ENCODE measurements around the gene CFAP97D2.

The CFAP97D2 gene

GRCh38 chr13:114141261-114141996, 37.6 kb upstream of the CFAP97D2 start:
- DNase-seq (ENCODE audit: low read depth), result no peak
- TF ChIP-seq CTCF (conservative IDR thresholded peaks at IDR 0.05; ENCODE audit: low read depth, low read length), result no peak
- H3K4me3 ChIP-seq (ENCODE audit: low read depth, low read length), result no peak overlapping the region

DNA sequence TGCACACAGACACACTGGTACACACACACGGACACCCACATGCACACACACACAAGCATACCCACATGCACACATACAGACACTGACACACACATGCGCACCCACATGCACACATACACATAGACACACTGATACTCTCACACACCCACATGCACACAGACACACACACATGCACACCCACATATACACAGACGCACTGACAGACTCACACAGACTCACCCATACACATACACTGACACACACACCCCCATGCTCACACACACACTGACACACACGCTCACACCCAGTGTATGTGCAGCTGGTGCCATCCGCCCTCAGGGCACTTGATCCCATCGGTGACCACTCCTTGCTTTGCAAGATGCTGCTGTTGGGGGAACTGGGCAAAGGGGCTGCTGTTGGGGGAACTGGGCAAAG, 36.9 kb upstream of the CFAP97D2 start:
- DNase-seq (ENCODE audit: low read depth), result no peak
- no peak for TF ChIP-seq CTCF (conservative IDR thresholded peaks at IDR 0.05; ENCODE audit: low read depth, low read length)
- H3K4me3 ChIP-seq (ENCODE audit: low read depth, low read length), result no peak overlapping the region

GRCh38 chr13:114142640-114143490, 36.2 kb upstream of the CFAP97D2 start:
- no peak overlapping the region for H3K4me3 ChIP-seq (ENCODE audit: low read depth, low read length)
- no peak for TF ChIP-seq CTCF (conservative IDR thresholded peaks at IDR 0.05; ENCODE audit: low read depth, low read length)
- DNase-seq (ENCODE audit: low read depth), result no peak

DNA sequence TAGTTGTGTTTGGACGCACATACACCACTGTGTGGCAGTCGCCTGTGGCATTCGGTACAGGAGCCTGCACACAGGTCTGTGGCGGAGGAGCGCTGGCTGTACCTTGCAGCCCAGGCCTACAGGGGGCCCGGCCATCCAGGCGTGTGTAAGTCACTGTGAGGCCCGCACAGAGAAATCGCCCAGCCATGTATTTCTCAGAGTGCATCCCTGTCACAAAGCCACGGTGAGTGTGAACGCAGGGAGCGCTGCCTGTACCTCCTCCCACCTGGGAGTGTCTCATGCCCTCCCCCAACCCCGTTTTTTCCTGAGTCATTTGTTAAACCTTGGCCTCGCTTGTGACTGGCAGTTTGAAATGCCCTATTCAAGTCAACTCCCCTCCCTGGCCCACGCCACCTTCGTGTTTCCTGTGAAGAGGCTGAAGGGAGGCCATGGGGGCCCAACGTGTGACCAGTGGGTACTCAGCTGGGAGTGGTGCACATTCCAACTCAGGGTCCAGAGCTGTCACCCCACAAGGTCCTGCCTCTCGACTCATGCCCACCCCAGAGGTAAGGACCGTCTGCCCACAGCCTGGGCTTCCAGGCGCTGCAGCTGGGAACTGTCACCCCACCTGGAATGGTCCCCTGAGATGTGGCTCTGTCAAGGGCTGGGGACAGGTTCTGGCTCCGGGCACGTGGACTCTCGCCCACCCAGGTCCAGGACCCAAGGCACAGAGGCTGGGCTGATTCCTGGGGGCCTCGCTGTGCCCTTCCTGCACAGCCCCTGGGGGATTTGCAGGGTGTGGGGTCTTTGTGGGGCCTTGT, 35.1 kb upstream of the CFAP97D2 start:
- H3K4me3 ChIP-seq (ENCODE audit: low read depth, low read length), result no peak overlapping the region
- no peak for DNase-seq (ENCODE audit: low read depth)
- peak; percentile 20 for TF ChIP-seq CTCF (conservative IDR thresholded peaks at IDR 0.05; ENCODE audit: low read depth, low read length)

- DNase-seq (ENCODE audit: low read depth), result no peak
- TF ChIP-seq CTCF (conservative IDR thresholded peaks at IDR 0.05; ENCODE audit: low read depth, low read length), result no peak
- no peak overlapping the region for H3K4me3 ChIP-seq (ENCODE audit: low read depth, low read length)
Measured at GRCh38 chr13:114144606-114145244, 34.3 kb upstream of the CFAP97D2 start.

DNA sequence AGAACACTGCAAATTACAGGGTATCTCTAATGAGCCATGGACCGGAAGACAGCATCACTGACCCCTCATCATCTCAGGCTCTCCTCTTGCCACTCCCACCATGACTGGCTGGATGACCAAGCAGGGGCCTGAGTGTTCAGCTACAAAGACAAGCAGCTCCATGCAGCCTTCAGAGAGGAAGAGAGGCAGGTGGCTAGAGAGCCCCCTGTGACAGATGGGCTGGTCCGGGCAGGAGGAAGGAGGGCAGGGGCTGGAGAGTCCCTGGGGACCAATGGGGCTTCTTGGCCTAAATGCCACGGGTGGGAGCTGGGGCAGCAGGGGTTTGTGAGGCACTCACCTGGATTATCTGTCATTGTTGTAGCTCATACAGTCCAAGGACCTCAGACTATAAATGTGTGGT, 33.8 kb upstream of the CFAP97D2 start:
- no peak overlapping the region for H3K4me3 ChIP-seq (ENCODE audit: low read depth, low read length)
- DNase-seq (ENCODE audit: low read depth), result no peak
- TF ChIP-seq CTCF (conservative IDR thresholded peaks at IDR 0.05; ENCODE audit: low read depth, low read length), result no peak

All from choroid plexus epithelial cell (primary cell).